GM23248 (cell line): ENCODE data around the gene USP9X. TPM values are rescaled to one million over a fixed set of nuclear protein-coding genes. Genes with fewer than 3 reads are reported as not detected.

Source experiments
- DNase-seq: peaks from one replicate; pipeline ENCODE4 v3.0.0-alpha.2; 2015
- H2AFZ ChIP-seq: fragments of 200-600 bp; sonication (generic); 2 replicates; pipeline ENCODE4 v1.6.1; 2016; ENCODE audit warnings: antibody characterized with exemption
- H3F3A ChIP-seq: fragments of 200-600 bp; sonication (generic); 2 replicates; pipeline ENCODE4 v1.6.1; 2016; ENCODE audit warnings: mild to moderate bottlenecking, antibody characterized with exemption, mixed run types; ENCODE audit not compliant: insufficient read depth
- H3K27ac ChIP-seq: fragments of 200-600 bp; sonication (generic); 2 replicates; pipeline ENCODE4 v1.5.1; 2016; ENCODE audit warnings: mild to moderate bottlenecking
- H3K27me3 ChIP-seq: fragments of 200-600 bp; sonication (generic); replicated peaks from 2 replicates; pipeline ENCODE4 v1.6.1; 2016; ENCODE audit warnings: mild to moderate bottlenecking; ENCODE audit not compliant: insufficient read depth
- H3K36me3 ChIP-seq: fragments of 200-600 bp; sonication (generic); 2 replicates; pipeline ENCODE4 v1.6.1; 2016; ENCODE audit warnings: low read depth, mild to moderate bottlenecking
- H3K4me1 ChIP-seq: fragments of 200-600 bp; sonication (generic); 2 replicates; pipeline ENCODE4 v1.6.1; 2016; ENCODE audit warnings: mild to moderate bottlenecking; ENCODE audit not compliant: insufficient read depth
- H3K4me2 ChIP-seq: fragments of 200-600 bp; sonication (generic); one replicate; pipeline ENCODE4 v1.6.1; 2016; ENCODE audit warnings: mild to moderate bottlenecking; ENCODE audit not compliant: unreplicated experiment
- H3K4me3 ChIP-seq: fragments of 200-600 bp; sonication (generic); 2 replicates; pipeline ENCODE4 v1.5.1; 2016; ENCODE audit warnings: mild to moderate bottlenecking
- H3K79me2 ChIP-seq: fragments of 200-600 bp; sonication (generic); 2 replicates; pipeline ENCODE4 v1.6.1; 2016; ENCODE audit warnings: mild to moderate bottlenecking; ENCODE audit not compliant: insufficient read depth
- H3K9ac ChIP-seq: fragments of 200-600 bp; sonication (generic); 2 replicates; pipeline ENCODE4 v1.6.1; 2016; ENCODE audit warnings: mild to moderate bottlenecking
- H3K9me2 ChIP-seq: fragments of 200-600 bp; sonication (generic); 2 replicates; pipeline ENCODE4 v1.6.1; 2016; ENCODE audit warnings: mixed run types, mild to moderate bottlenecking, moderate library complexity; ENCODE audit not compliant: insufficient read depth
- H3K9me3 ChIP-seq: fragments of 200-600 bp; sonication (generic); one replicate; pipeline ENCODE4 v1.6.1; 2017; ENCODE audit warnings: low read depth
- H4K20me1 ChIP-seq: fragments of 200-600 bp; sonication (generic); 2 replicates; pipeline ENCODE4 v1.6.0; 2016; ENCODE audit not compliant: insufficient read depth
- EZH2 ChIP-seq: fragments of 200-600 bp; sonication (generic); IDR thresholded peaks from 2 replicates; pipeline ENCODE4 v1.6.1; 2018; ENCODE audit warnings: antibody characterized with exemption, mild to moderate bottlenecking; ENCODE audit not compliant: insufficient read depth, poor library complexity, severe bottlenecking
- EZH2phosphoT487 ChIP-seq: fragments of 200-600 bp; sonication (generic); IDR thresholded peaks from 2 replicates; pipeline ENCODE4 v1.6.1; 2018; ENCODE audit warnings: antibody characterized with exemption, moderate library complexity, mild to moderate bottlenecking, low read depth; ENCODE audit not compliant: insufficient read depth
- WGBS, 2 experiments: methylation state at CpG; one replicate each; pipeline ENCODE4 v1.1.6; 2015 to 2017; ENCODE audit warnings: low lambda C conversion rate in 2 of 2, low coverage in 1 of 2; ENCODE audit errors: missing lambda C conversion rate in 2 of 2; 5-methylcytosine and 5-hydroxymethylcytosine counted together
- in situ Hi-C: fragments of 300-500 bp; cut with MboI; formaldehyde crosslinking; loops from 2 replicates; pipeline ENCODE4 v1.15.0; 2020
- polyA plus RNA-seq: library from polyadenylated mRNA; unstranded; fragments of >200 nt; fragmentation: Nextera tagmentation; extraction: Ambion mirVana; gene quantifications from 2 replicates; pipeline ENCODE4 v1.2.1, GENCODE V29; 2016
- total RNA-seq: library from RNA; depleted of rRNA; stranded (reverse); fragments of >200 nt; shearing (Covaris generic); gene quantifications from 2 replicates; pipeline ENCODE4 v1.2.3, GENCODE V29; 2014

Gene USP9X
- total and polyA plus RNA-seq, 2 experiments from 2014 or later = 23.9 to 72.3 TPM

- no peaks in the 10 kb centered on the region for H3K9me3 ChIP-seq
Measured at GRCh38 chrX:41095174-41095573, 9.9 kb downstream of the USP9X start.

GRCh38 chrX:41095908-41096307, 10.7 kb downstream of the USP9X start:
- H3K4me3 ChIP-seq = no peak overlapping the region
- TF ChIP-seq EZH2 (no peak), EZH2phosphoT487 (no peak)
- H3K36me3 ChIP-seq = no peaks in the 10 kb centered on the region
- H3K27me3 ChIP-seq = no peaks in the 10 kb centered on the region
- peaks cover 24% of the 10 kb centered on the region for H3K4me1 ChIP-seq
- peaks cover 4% of the 10 kb centered on the region; the same call in 1 of the 2 replicates for H3F3A ChIP-seq
- no peak overlapping the region for H2AFZ ChIP-seq
- peaks cover 11% of the 10 kb centered on the region for H4K20me1 ChIP-seq
- no peak overlapping the region for H3K9ac ChIP-seq
- no peak overlapping the region for H3K4me2 ChIP-seq
- no peak overlapping the region for H3K27ac ChIP-seq
- WGBS, 2 experiments = 100% methylated on average over 2 of the region's 2 CpGs
- H3K79me2 ChIP-seq = peaks cover 100% of the 10 kb centered on the region
- no peak for DNase-seq
- H3K9me2 ChIP-seq = no peaks in the 10 kb centered on the region
- in situ Hi-C loops = no loop called here
- H3K9me3 ChIP-seq = no peaks in the 10 kb centered on the region

More at GRCh38 chrX:41095174-41095573, 9.9 kb downstream of the USP9X start:
- Histone ChIP-seq H3K4me3 (no peak overlapping the region), H3K79me2 (peaks cover 100% of the 10 kb centered on the region), H3K27me3 (no peaks in the 10 kb centered on the region), H3F3A (peaks cover 9% of the 10 kb centered on the region; the same call in 1 of the 2 replicates), H3K36me3 (no peaks in the 10 kb centered on the region), H4K20me1 (peaks cover 14% of the 10 kb centered on the region), H3K4me2 (no peak overlapping the region), H2AFZ (no peak overlapping the region), H3K27ac (no peak overlapping the region), H3K9me2 (no peaks in the 10 kb centered on the region), H3K9ac (no peak overlapping the region), H3K4me1 (peaks cover 30% of the 10 kb centered on the region)
- TF ChIP-seq EZH2 (no peak), EZH2phosphoT487 (no peak)
- in situ Hi-C loops = no loop called here
- 82 to 86% methylated on average over 1 of the region's 1 CpG for WGBS, 2 experiments
- no peak for DNase-seq

GRCh38 chrX:41096339-41096955, 11.2 kb downstream of the USP9X start:
- H3K79me2 ChIP-seq = peaks cover 100% of the 10 kb centered on the region
- no peaks in the 10 kb centered on the region for H3K9me2 ChIP-seq
- H4K20me1 ChIP-seq = peaks cover 11% of the 10 kb centered on the region
- H2AFZ ChIP-seq = no peak overlapping the region
- H3K36me3 ChIP-seq = no peaks in the 10 kb centered on the region
- H3K9me3 ChIP-seq = no peaks in the 10 kb centered on the region
- peaks cover 19% of the 10 kb centered on the region for H3K4me1 ChIP-seq
- no peak overlapping the region for H3K4me2 ChIP-seq
- peak; percentile 27 for DNase-seq
- TF ChIP-seq EZH2 (no peak), EZH2phosphoT487 (no peak)
- no peaks in the 10 kb centered on the region for H3K27me3 ChIP-seq
- 85 to 86% methylated on average over 7 of the region's 7 CpGs for WGBS, 2 experiments
- in situ Hi-C loops = no loop called here
- no peak overlapping the region for H3K9ac ChIP-seq
- no peak overlapping the region for H3K27ac ChIP-seq
- H3K4me3 ChIP-seq = no peak overlapping the region
- no peaks in the 10 kb centered on the region for H3F3A ChIP-seq

- peak overlapping the region; percentile 24; the same call in 1 of the 2 replicates for H3K27ac ChIP-seq
- no peak overlapping the region for H3K4me3 ChIP-seq
- no peaks in the 10 kb centered on the region for H3K36me3 ChIP-seq
- H3F3A ChIP-seq = no peaks in the 10 kb centered on the region
- in situ Hi-C loops = no loop called here
- H3K9ac ChIP-seq = peak overlapping the region; percentile 8; the same call in 1 of the 2 replicates
- H2AFZ ChIP-seq = no peak overlapping the region
- no peaks in the 10 kb centered on the region for H3K27me3 ChIP-seq
- no peaks in the 10 kb centered on the region for H3K9me3 ChIP-seq
- H3K79me2 ChIP-seq = peaks cover 100% of the 10 kb centered on the region
- H3K4me2 ChIP-seq = no peak overlapping the region
- H4K20me1 ChIP-seq = peaks cover 11% of the 10 kb centered on the region
- TF ChIP-seq EZH2 = no peak
- no peak for TF ChIP-seq EZH2phosphoT487
- H3K4me1 ChIP-seq = peaks cover 12% of the 10 kb centered on the region
- H3K9me2 ChIP-seq = no peaks in the 10 kb centered on the region
- no peak for DNase-seq
Measured at GRCh38 chrX:41097326-41097725, 12.1 kb downstream of the USP9X start.

GRCh38 chrX:41100200-41100599, 15.0 kb downstream of the USP9X start:
- Histone ChIP-seq H3K9ac (no peak overlapping the region), H3K27ac (no peak overlapping the region), H3K4me2 (no peak overlapping the region), H2AFZ (no peak overlapping the region), H3K79me2 (peaks cover 100% of the 10 kb centered on the region), H3F3A (no peaks in the 10 kb centered on the region), H4K20me1 (peaks cover 11% of the 10 kb centered on the region), H3K27me3 (no peaks in the 10 kb centered on the region), H3K9me3 (no peaks in the 10 kb centered on the region), H3K4me3 (no peak overlapping the region), H3K4me1 (peaks cover 12% of the 10 kb centered on the region), H3K36me3 (no peaks in the 10 kb centered on the region), H3K9me2 (no peaks in the 10 kb centered on the region)
- in situ Hi-C loops = loop anchor here (25.0 kb wide), 2 partner anchors 163 to 413 kb away; no protein-coding TSS in a partner anchor
- whole genome bisulfite sequencing, 2 experiments = 89 to 97% methylated on average over 3 of the region's 3 CpGs
- no peak for DNase-seq
- no peak for TF ChIP-seq EZH2phosphoT487
- TF ChIP-seq EZH2 = no peak
